Fibroblast of pulmonary artery (primary cell): ENCODE measurements around the gene IQCE.

Experiments used
- DNase-seq: peaks from one replicate; pipeline ENCODE4 v3.0.0-alpha.2; 2010; ENCODE audit warnings: low read depth
- H3K4me3 ChIP-seq: replicated peaks from 2 replicates; pipeline ENCODE4 v1.5.1; 2011; ENCODE audit warnings: low read depth, mild to moderate bottlenecking, control low read depth, low read length, moderate library complexity
- CTCF ChIP-seq: IDR thresholded peaks from 2 replicates; pipeline ENCODE4 v1.5.1; 2011; ENCODE audit warnings: mild to moderate bottlenecking, control low read depth, low read length, inconsistent platforms; ENCODE audit errors: missing control alignments

The IQCE gene

GRCh38 chr7:2657920-2658671 lies 99.3 kb downstream of the IQCE start:
- no peak for TF ChIP-seq CTCF
- no peak for DNase-seq
- H3K4me3 ChIP-seq = no peak overlapping the region

GRCh38 chr7:2658941-2659340 lies 100.2 kb downstream of the IQCE start:
- TF ChIP-seq CTCF = no peak
- no peak for DNase-seq
- no peak overlapping the region for H3K4me3 ChIP-seq

GRCh38 chr7:2659556-2660358 lies 101.0 kb downstream of the IQCE start:
- no peak overlapping the region for H3K4me3 ChIP-seq
- no peak for TF ChIP-seq CTCF
- no peak for DNase-seq

- peak; percentile 18 for TF ChIP-seq CTCF
- DNase-seq = no peak
- no peak overlapping the region for H3K4me3 ChIP-seq
Observed at GRCh38 chr7:2660359-2661095, 101.7 kb downstream of the IQCE start.

GRCh38 chr7:2661096-2661449 lies 102.3 kb downstream of the IQCE start:
- TF ChIP-seq CTCF = no peak

GRCh38 chr7:2661602-2662272 lies 103.0 kb downstream of the IQCE start:
- peak; percentile 9 for TF ChIP-seq CTCF
- DNase-seq = no peak
- H3K4me3 ChIP-seq = no peak overlapping the region

More at GRCh38 chr7:2661096-2661449, 102.3 kb downstream of the IQCE start:
- no peak overlapping the region for H3K4me3 ChIP-seq
- DNase-seq = no peak
